Tibial nerve (tissue), 4 donors: ENCODE measurements around the gene PRSS53.

Source experiments
- CTCF ChIP-seq, 5 experiments: fragments of 200-600 bp in 3 of 5; fragments of 450-650 bp in 2 of 5; sonication (generic) in 3 of 5; IDR thresholded peaks; one replicate each; pipeline ENCODE4 v1.5.1; 2016 to 2019; ENCODE audit warnings: antibody characterized with exemption in 5 of 5, mild to moderate bottlenecking in 3 of 5, moderate library complexity in 2 of 5
- EP300 ChIP-seq, 2 donors: sonication (generic); formaldehyde crosslinking; IDR thresholded peaks; one replicate each; pipeline ENCODE4 v1.6.1; 2017; ENCODE audit warnings: antibody characterized with exemption in 2 of 2, mild to moderate bottlenecking in 1 of 2
- POLR2A ChIP-seq, 2 donors: fragments of 450-650 bp; IDR thresholded peaks; one replicate each; pipeline ENCODE4 v1.6.1; 2017; ENCODE audit warnings: antibody characterized with exemption in 2 of 2, mild to moderate bottlenecking in 2 of 2, moderate library complexity in 2 of 2

GRCh38 chr16:31077024-31077423 is 11.7 kb downstream of the PRSS53 start:
- TF ChIP-seq CTCF (IDR thresholded peaks at IDR 0.05) (no peak), POLR2A (IDR thresholded peaks at IDR 0.05) (no peak), EP300 (IDR thresholded peaks at IDR 0.05) (no peak)
